ENCODE measurements around the gene YWHAG. TPM values are rescaled to one million over a fixed set of nuclear protein-coding genes. Genes with fewer than 3 reads are reported as not detected.

YWHAG gene
- total RNA-seq, 1 experiment from 2014 or later, result 241 TPM

- H3K27me3 Mint-ChIP-seq (ENCODE audit: low read depth), result peaks cover 59% of the 10 kb centered on the region
- no peak overlapping the region for H3T11ph ChIP-seq (ENCODE audit: low read length)
- no peaks in the 10 kb centered on the region for H3K4me1 ChIP-seq (ENCODE audit: insufficient read depth, low read length)
- H3K27ac ChIP-seq (ENCODE audit: insufficient read length, low read depth, low read length), result no peak overlapping the region
- H2AFZ ChIP-seq (ENCODE audit: low read length), result no peak overlapping the region
- no peak overlapping the region for H3K23ac ChIP-seq (ENCODE audit: insufficient read length, low read depth, low read length)
- H3K9me3 ChIP-seq (ENCODE audit: control insufficient read depth, low read depth, low read length), result no peaks in the 10 kb centered on the region
- peaks cover 7% of the 10 kb centered on the region; the same call in 1 of the 2 replicates for H3K27me3 ChIP-seq (ENCODE audit: insufficient read depth, low read length)
- H3K4ac ChIP-seq (ENCODE audit: low read depth, low read length), result no peak overlapping the region
- no peak overlapping the region for H2BK20ac ChIP-seq (ENCODE audit: low read depth, low read length, poor library complexity, severe bottlenecking)
- WGBS (ENCODE audit: extremely low coverage, insufficient read length, low lambda C conversion rate), result no CpG with 5 or more reads among the region's 17 CpGs
- H3K4me3 Mint-ChIP-seq, result peak overlapping the region; percentile 72 to 86
- no peaks in the 10 kb centered on the region for H3K79me1 ChIP-seq (ENCODE audit: insufficient read depth, low read depth, low read length, poor library complexity, severe bottlenecking)
- peaks cover 0 to 2% of the 10 kb centered on the region in 2 experiments; a peak in 2 of 5 replicates for H3K9me3 Mint-ChIP-seq
- no peak overlapping the region for H3K9ac ChIP-seq (ENCODE audit: extremely low read depth, insufficient read length, low read length)
- no peak overlapping the region for H2BK15ac ChIP-seq (ENCODE audit: low read depth, low read length)
- peaks cover 11 to 30% of the 10 kb centered on the region in 2 experiments for H3K4me1 Mint-ChIP-seq
- no peak overlapping the region for H2BK12ac ChIP-seq (ENCODE audit: insufficient read length, low read depth, low read length)
- H4K91ac ChIP-seq (ENCODE audit: insufficient read length, low read depth, low read length), result no peak overlapping the region
- no peak overlapping the region for H4K8ac ChIP-seq (replicated peaks; ENCODE audit: insufficient read length, low read depth, low read length)
- H2BK120ac ChIP-seq (ENCODE audit: low read depth, low read length, poor library complexity, severe bottlenecking), result no peak overlapping the region
- H3K36me3 Mint-ChIP-seq (ENCODE audit: insufficient read depth in 1 of 3, low read depth in 3 of 3), result peaks cover 6 to 23% (median 9%) of the 10 kb centered on the region in 3 experiments
- peaks cover 8% of the 10 kb centered on the region for H3K23me2 ChIP-seq (ENCODE audit: insufficient read length, low read depth, low read length, poor library complexity, severe bottlenecking)
- H4K20me1 ChIP-seq (ENCODE audit: control insufficient read depth, insufficient read depth, insufficient read length), result no peaks in the 10 kb centered on the region
- no peak overlapping the region for H4K5ac ChIP-seq (ENCODE audit: insufficient read length, low read depth, low read length)
- H2BK5ac ChIP-seq (ENCODE audit: insufficient read length, low read length), result no peak overlapping the region
- peak overlapping the region; percentile 63 for H3K4me2 ChIP-seq (ENCODE audit: insufficient read depth, insufficient read length, low read length)
- H3K79me2 ChIP-seq (ENCODE audit: insufficient read depth, low read length), result no peaks in the 10 kb centered on the region
- TF ChIP-seq CTCF (conservative IDR thresholded peaks at IDR 0.05), result no peak
- H2AK5ac ChIP-seq (ENCODE audit: insufficient read length, low read length), result no peak overlapping the region
- no peak overlapping the region; the same call in 1 of the 2 replicates for H3K14ac ChIP-seq (ENCODE audit: insufficient read depth, low read length)
- H3K27ac Mint-ChIP-seq, result no peak overlapping the region
- H3K56ac ChIP-seq (ENCODE audit: insufficient read length, low read depth, low read length), result no peak overlapping the region
- H3K18ac ChIP-seq (ENCODE audit: insufficient read length, low read depth, low read length), result no peak overlapping the region
- DNase-seq, result no peak
These were observed 75.3 kb downstream of the YWHAG start for GRCh38 chr7:76283254-76284159.
